Activated CD4-positive, CD25-positive, alpha-beta regulatory T cell treated with anti-CD3 and anti-CD28 coated beads, Interleukin-2, amount 50 U/mL, for 16 hours (primary cell): ENCODE results near the gene ARFGEF2.
"Not testable (repeated sequence)": the region's sequence is repeated elsewhere in the genome, so short reads cannot be mapped to it uniquely, and the experiment has no call there.

Experiments
- DNase-seq: peaks from one replicate; pipeline ENCODE4 v3.0.0-alpha.2; 2020; ENCODE audit warnings: low read depth, low spot score

Gene ARFGEF2

DNA sequence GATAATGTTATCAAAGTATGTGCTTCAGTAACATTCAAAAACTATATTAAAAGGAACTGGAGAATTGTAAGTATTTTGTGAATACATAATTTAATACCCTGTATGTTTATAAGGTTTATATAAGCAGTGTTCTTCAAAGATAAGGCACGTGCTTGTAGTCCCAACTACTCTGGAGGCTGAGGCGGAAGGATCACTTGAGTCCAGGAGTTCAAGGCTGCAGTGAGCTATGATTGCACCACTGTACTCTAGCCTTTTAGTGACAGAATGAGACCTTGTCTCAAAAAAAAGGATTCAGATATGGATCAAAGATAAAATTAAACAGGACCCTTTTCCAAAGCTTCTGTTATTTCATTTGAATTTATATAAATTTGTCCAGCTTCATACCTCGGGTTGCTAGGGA is 141.8 kb downstream of the ARFGEF2 start:
- no peak for DNase-seq

DNA sequence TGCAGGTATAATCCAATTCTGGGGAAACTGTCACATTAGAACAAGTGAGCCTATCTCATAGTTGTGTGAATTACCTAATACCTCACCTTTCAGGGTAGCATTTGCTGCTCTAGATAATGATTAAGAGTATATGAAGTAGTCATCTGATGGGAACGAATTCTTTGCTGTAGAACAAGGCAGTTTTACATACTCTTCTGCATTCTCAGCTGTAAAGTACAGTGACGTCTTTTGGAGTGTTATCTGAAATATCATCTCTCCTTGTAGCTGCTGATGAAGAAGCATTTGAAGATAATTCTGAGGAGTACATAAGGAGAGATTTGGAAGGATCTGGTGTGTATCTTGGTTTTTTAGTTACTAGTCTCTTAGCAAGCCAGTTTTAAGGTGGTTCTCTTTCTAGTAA is 153.0 kb downstream of the ARFGEF2 start:
- DNase-seq, result no peak

DNA sequence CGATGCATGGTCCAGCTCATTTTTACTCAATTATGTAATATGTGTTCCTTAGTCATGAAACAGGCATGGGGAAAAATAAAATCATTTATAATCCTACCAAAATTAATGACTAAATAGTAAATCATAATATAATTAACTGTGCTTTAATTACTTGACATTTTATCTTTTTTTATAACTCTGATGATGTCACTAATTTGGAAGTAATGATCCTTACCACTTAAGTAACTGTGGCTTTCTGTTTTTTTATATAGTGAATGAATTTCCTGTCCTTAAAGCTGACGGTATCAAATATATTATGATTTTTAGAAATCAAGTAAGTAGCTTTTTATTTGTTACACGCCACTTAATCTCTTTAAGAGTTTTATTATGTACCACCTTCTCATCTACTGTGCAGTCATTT is 156.8 kb downstream of the ARFGEF2 start:
- DNase-seq, result no peak

DNA sequence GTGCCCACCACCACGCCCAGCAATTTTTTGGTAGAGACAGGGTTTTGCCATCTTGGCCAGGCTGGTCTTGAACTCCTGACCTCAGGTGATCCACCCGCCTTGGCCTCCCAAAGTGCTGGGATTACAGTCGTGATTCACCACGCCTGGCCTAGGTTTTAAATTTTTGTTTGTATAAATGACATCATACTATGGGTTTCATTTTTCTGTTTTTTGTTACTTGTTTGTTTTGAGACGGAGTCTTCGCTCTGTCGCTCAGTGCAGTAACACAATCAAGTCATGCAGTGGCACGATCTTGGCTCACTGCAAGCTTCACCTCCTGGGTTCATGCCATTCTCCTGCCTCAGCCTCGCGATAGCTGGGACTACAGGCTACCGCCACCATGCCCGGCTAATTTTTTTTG is 160.8 kb downstream of the ARFGEF2 start:
- DNase-seq, result not testable (repeated sequence)
